ENCODE measurements around the gene PRR15L. TPM values are rescaled to one million over a fixed set of nuclear protein-coding genes. Genes with fewer than 3 reads are reported as not detected.

Gene PRR15L
- total RNA-seq, 1 experiment from 2014 or later = not detected

GRCh38 chr17:47952171-47953021 lies 5.3 kb downstream of the PRR15L start:
- Histone ChIP-seq H2BK20ac (ENCODE audit: low read depth, low read length, poor library complexity, severe bottlenecking) (no peak overlapping the region), H3K27ac (ENCODE audit: insufficient read length, low read depth, low read length) (no peak overlapping the region), H2BK120ac (ENCODE audit: low read depth, low read length, poor library complexity, severe bottlenecking) (no peak overlapping the region), H3K56ac (ENCODE audit: insufficient read length, low read depth, low read length) (no peak overlapping the region), H3K9me3 (ENCODE audit: control insufficient read depth, low read depth, low read length) (no peaks in the 10 kb centered on the region), H4K91ac (ENCODE audit: insufficient read length, low read depth, low read length) (no peak overlapping the region), H2BK15ac (ENCODE audit: low read depth, low read length) (no peak overlapping the region), H3K23me2 (ENCODE audit: insufficient read length, low read depth, low read length, poor library complexity, severe bottlenecking) (no peaks in the 10 kb centered on the region), H2BK5ac (ENCODE audit: insufficient read length, low read length) (no peak overlapping the region), H3K4me2 (ENCODE audit: insufficient read depth, insufficient read length, low read length) (no peak overlapping the region), H3T11ph (ENCODE audit: low read length) (no peak overlapping the region), H3K79me1 (ENCODE audit: insufficient read depth, low read depth, low read length, poor library complexity, severe bottlenecking) (no peaks in the 10 kb centered on the region), H3K27me3 (ENCODE audit: insufficient read depth, low read length) (no peaks in the 10 kb centered on the region), H4K5ac (ENCODE audit: insufficient read length, low read depth, low read length) (no peak overlapping the region), H4K20me1 (ENCODE audit: control insufficient read depth, insufficient read depth, insufficient read length) (no peaks in the 10 kb centered on the region), H4K8ac (replicated peaks; ENCODE audit: insufficient read length, low read depth, low read length) (no peak overlapping the region), H3K23ac (ENCODE audit: insufficient read length, low read depth, low read length) (no peak overlapping the region), H2AFZ (ENCODE audit: low read length) (no peak overlapping the region), H3K79me2 (ENCODE audit: insufficient read depth, low read length) (no peaks in the 10 kb centered on the region), H3K18ac (ENCODE audit: insufficient read length, low read depth, low read length) (no peak overlapping the region), H3K4ac (ENCODE audit: low read depth, low read length) (no peak overlapping the region), H3K9ac (ENCODE audit: extremely low read depth, insufficient read length, low read length) (no peak overlapping the region), H3K4me1 (ENCODE audit: insufficient read depth, low read length) (no peaks in the 10 kb centered on the region), H3K14ac (ENCODE audit: insufficient read depth, low read length) (no peak overlapping the region), H2BK12ac (ENCODE audit: insufficient read length, low read depth, low read length) (no peak overlapping the region), H2AK5ac (ENCODE audit: insufficient read length, low read length) (no peak overlapping the region)
- no peak for DNase-seq
- H3K27me3 Mint-ChIP-seq (ENCODE audit: low read depth) = peaks cover 3% of the 10 kb centered on the region; the same call in 1 of the 2 replicates
- peaks cover 16 to 24% of the 10 kb centered on the region in 2 experiments for H3K4me1 Mint-ChIP-seq
- peak overlapping the region in 1 of 3 experiments; percentile 44; a peak in 1 of 7 replicates for H3K27ac Mint-ChIP-seq
- no peaks in the 10 kb centered on the region for H3K36me3 Mint-ChIP-seq (ENCODE audit: insufficient read depth in 1 of 3, low read depth in 3 of 3)
- H3K4me3 Mint-ChIP-seq = no peak overlapping the region
- no CpG with 5 or more reads among the region's 12 CpGs for WGBS (ENCODE audit: extremely low coverage, insufficient read length, low lambda C conversion rate)
- H3K9me3 Mint-ChIP-seq = no peaks in the 10 kb centered on the region
- no peak for TF ChIP-seq CTCF (conservative IDR thresholded peaks at IDR 0.05)
